ENCODE results near the gene MT2A. TPM values are rescaled to one million over a fixed set of nuclear protein-coding genes. Genes with fewer than 3 reads are reported as not detected.

The MT2A gene
- polyA plus RNA-seq, 1 donor from 2014 or later = not detected

- H3K9ac ChIP-seq (ENCODE audit: low read length) = no peak overlapping the region
- no peaks in the 10 kb centered on the region for H3K36me3 ChIP-seq (ENCODE audit: insufficient read depth, low read length)
- no peaks in the 10 kb centered on the region for H3K9me3 ChIP-seq (ENCODE audit: low read length)
- no peaks in the 10 kb centered on the region for H3K79me2 ChIP-seq (replicated peaks; ENCODE audit: insufficient read depth, low read length)
- H3K9me2 ChIP-seq (ENCODE audit: insufficient read depth, low read length) = no peaks in the 10 kb centered on the region
- no peak overlapping the region for H3K4me3 ChIP-seq (ENCODE audit: low read length)
- H3K27me3 ChIP-seq (ENCODE audit: insufficient read depth, low read depth, low read length) = no peaks in the 10 kb centered on the region
- H4K20me1 ChIP-seq (ENCODE audit: insufficient read depth) = no peaks in the 10 kb centered on the region
- no peak overlapping the region for H3K4me2 ChIP-seq (ENCODE audit: low read length)
- no peaks in the 10 kb centered on the region for H3F3A ChIP-seq (ENCODE audit: insufficient read depth, low read length, poor library complexity, severe bottlenecking)
- TF ChIP-seq, protein P1, sequence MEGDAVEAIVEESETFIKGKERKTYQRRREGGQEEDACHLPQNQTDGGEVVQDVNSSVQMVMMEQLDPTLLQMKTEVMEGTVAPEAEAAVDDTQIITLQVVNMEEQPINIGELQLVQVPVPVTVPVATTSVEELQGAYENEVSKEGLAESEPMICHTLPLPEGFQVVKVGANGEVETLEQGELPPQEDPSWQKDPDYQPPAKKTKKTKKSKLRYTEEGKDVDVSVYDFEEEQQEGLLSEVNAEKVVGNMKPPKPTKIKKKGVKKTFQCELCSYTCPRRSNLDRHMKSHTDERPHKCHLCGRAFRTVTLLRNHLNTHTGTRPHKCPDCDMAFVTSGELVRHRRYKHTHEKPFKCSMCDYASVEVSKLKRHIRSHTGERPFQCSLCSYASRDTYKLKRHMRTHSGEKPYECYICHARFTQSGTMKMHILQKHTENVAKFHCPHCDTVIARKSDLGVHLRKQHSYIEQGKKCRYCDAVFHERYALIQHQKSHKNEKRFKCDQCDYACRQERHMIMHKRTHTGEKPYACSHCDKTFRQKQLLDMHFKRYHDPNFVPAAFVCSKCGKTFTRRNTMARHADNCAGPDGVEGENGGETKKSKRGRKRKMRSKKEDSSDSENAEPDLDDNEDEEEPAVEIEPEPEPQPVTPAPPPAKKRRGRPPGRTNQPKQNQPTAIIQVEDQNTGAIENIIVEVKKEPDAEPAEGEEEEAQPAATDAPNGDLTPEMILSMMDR (IDR thresholded peaks at IDR 0.05; ENCODE audit: poor library complexity, severe bottlenecking) = peak; percentile 16
- no peak for TF ChIP-seq SMC3 (conservative IDR thresholded peaks at IDR 0.05; ENCODE audit: poor library complexity)
- H2AFZ ChIP-seq (ENCODE audit: low read depth, low read length) = no peak overlapping the region
- H3K27ac ChIP-seq (ENCODE audit: low read length) = no peak overlapping the region
These were observed 31.6 kb upstream of the MT2A start for GRCh38 chr16:56576585-56577299.

DNA sequence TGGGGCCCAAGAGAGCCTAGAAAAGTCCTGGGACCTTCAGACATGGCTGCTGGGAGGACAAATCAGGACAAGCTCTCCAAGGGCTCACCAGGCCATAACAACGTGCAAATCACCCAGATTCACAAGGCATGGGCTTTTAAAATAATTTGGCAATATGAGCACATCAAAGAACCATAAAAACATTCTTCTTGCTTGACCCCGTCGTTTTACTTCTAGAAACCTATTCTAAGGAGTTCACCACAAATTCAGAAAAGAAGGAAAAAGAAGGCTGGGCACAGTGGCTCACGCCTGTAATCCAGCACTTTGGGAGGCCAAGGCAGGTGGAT, 31.1 kb upstream of the MT2A start:
- Histone ChIP-seq H2AFZ (ENCODE audit: low read depth, low read length) (no peak overlapping the region), H3K4me2 (ENCODE audit: low read length) (no peak overlapping the region), H3K79me2 (replicated peaks; ENCODE audit: insufficient read depth, low read length) (no peaks in the 10 kb centered on the region), H3K36me3 (ENCODE audit: insufficient read depth, low read length) (no peaks in the 10 kb centered on the region), H3K9me2 (ENCODE audit: insufficient read depth, low read length) (no peaks in the 10 kb centered on the region), H3K9ac (ENCODE audit: low read length) (no peak overlapping the region), H3K9me3 (ENCODE audit: low read length) (no peaks in the 10 kb centered on the region), H4K20me1 (ENCODE audit: insufficient read depth) (no peaks in the 10 kb centered on the region), H3K27me3 (ENCODE audit: insufficient read depth, low read depth, low read length) (no peaks in the 10 kb centered on the region), H3F3A (ENCODE audit: insufficient read depth, low read length, poor library complexity, severe bottlenecking) (no peaks in the 10 kb centered on the region), H3K27ac (ENCODE audit: low read length) (no peak overlapping the region), H3K4me3 (ENCODE audit: low read length) (no peak overlapping the region)
- TF ChIP-seq, protein P1 (IDR thresholded peaks at IDR 0.05; ENCODE audit: poor library complexity, severe bottlenecking) = no peak
- no peak for TF ChIP-seq EP300 (conservative IDR thresholded peaks at IDR 0.05; ENCODE audit: poor library complexity, severe bottlenecking)
- no peak for TF ChIP-seq TAF1 (IDR thresholded peaks at IDR 0.05; ENCODE audit: low read depth)
- TF ChIP-seq POLR2AphosphoS5 (IDR thresholded peaks at IDR 0.05) = no peak
- no peak for TF ChIP-seq EZH2 (IDR thresholded peaks at IDR 0.05; ENCODE audit: borderline replicate concordance, insufficient read depth, low read length, poor library complexity, severe bottlenecking)
- TF ChIP-seq MXI1 (conservative IDR thresholded peaks at IDR 0.05; ENCODE audit: poor library complexity, severe bottlenecking) = no peak
- TF ChIP-seq, protein P2, sequence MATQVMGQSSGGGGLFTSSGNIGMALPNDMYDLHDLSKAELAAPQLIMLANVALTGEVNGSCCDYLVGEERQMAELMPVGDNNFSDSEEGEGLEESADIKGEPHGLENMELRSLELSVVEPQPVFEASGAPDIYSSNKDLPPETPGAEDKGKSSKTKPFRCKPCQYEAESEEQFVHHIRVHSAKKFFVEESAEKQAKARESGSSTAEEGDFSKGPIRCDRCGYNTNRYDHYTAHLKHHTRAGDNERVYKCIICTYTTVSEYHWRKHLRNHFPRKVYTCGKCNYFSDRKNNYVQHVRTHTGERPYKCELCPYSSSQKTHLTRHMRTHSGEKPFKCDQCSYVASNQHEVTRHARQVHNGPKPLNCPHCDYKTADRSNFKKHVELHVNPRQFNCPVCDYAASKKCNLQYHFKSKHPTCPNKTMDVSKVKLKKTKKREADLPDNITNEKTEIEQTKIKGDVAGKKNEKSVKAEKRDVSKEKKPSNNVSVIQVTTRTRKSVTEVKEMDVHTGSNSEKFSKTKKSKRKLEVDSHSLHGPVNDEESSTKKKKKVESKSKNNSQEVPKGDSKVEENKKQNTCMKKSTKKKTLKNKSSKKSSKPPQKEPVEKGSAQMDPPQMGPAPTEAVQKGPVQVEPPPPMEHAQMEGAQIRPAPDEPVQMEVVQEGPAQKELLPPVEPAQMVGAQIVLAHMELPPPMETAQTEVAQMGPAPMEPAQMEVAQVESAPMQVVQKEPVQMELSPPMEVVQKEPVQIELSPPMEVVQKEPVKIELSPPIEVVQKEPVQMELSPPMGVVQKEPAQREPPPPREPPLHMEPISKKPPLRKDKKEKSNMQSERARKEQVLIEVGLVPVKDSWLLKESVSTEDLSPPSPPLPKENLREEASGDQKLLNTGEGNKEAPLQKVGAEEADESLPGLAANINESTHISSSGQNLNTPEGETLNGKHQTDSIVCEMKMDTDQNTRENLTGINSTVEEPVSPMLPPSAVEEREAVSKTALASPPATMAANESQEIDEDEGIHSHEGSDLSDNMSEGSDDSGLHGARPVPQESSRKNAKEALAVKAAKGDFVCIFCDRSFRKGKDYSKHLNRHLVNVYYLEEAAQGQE (IDR thresholded peaks at IDR 0.05; ENCODE audit: borderline replicate concordance) = no peak
- TF ChIP-seq RAD21 (conservative IDR thresholded peaks at IDR 0.05) = no peak
- TF ChIP-seq SMC3 (conservative IDR thresholded peaks at IDR 0.05; ENCODE audit: poor library complexity) = no peak

All from neural cell (in vitro differentiated cells).